Stimulated activated CD8-positive, alpha-beta memory T cell treated with anti-CD3 and anti-CD28 coated beads, Interleukin-2, amount 100 ng/mL, for 1 hour (primary cell): ENCODE measurements around the gene CDC34.
A peak's percentile ranks its signal among the peaks of the same experiment; 100 is the strongest.

Experiments used
- DNase-seq, 2 donors: peaks; one replicate each; pipeline ENCODE4 v3.0.0-alpha.2; 2020; ENCODE audit warnings: low read depth in 2 of 2

The CDC34 gene

GRCh38 chr19:519449-519865 lies 12.1 kb upstream of the CDC34 start:
- no peak for DNase-seq

- DNase-seq = no peak
Measured at GRCh38 chr19:522726-523125, 8.8 kb upstream of the CDC34 start.

GRCh38 chr19:524062-524674 lies 7.4 kb upstream of the CDC34 start:
- DNase-seq = no peak

GRCh38 chr19:525029-525428 lies 6.5 kb upstream of the CDC34 start:
- no peak for DNase-seq

GRCh38 chr19:525857-526419 lies 5.6 kb upstream of the CDC34 start:
- DNase-seq = no peak

GRCh38 chr19:530134-531008 lies 1.2 kb upstream of the CDC34 start:
- DNase-seq = no peak

GRCh38 chr19:531009-531752 lies 379 bp upstream of the CDC34 start:
- peak; percentile 65 to 79 for DNase-seq

- DNase-seq = no peak
Measured at GRCh38 chr19:532561-533363, 1.2 kb downstream of the CDC34 start.

- no peak for DNase-seq
Measured at GRCh38 chr19:533364-534058, 2.0 kb downstream of the CDC34 start.

GRCh38 chr19:534088-534487 lies 2.5 kb downstream of the CDC34 start:
- no peak for DNase-seq

GRCh38 chr19:535017-535835 lies 3.7 kb downstream of the CDC34 start:
- DNase-seq = no peak

- DNase-seq = no peak
Measured at GRCh38 chr19:536031-536880, 4.7 kb downstream of the CDC34 start.

- no peak for DNase-seq
Measured at GRCh38 chr19:536881-537404, 5.4 kb downstream of the CDC34 start.

GRCh38 chr19:538641-539428 lies 7.3 kb downstream of the CDC34 start:
- DNase-seq = no peak

GRCh38 chr19:539429-540030 lies 8.0 kb downstream of the CDC34 start:
- no peak for DNase-seq

GRCh38 chr19:540867-541637 lies 9.5 kb downstream of the CDC34 start:
- no peak for DNase-seq

- DNase-seq = no peak
Measured at GRCh38 chr19:541699-542098, 10.1 kb downstream of the CDC34 start.
